GM18870 (cell line): ENCODE data around the gene CHAF1B.

Source experiments
- ATAC-seq: cut with Tn5 transposase; IDR thresholded peaks from one replicate; pipeline ENCODE4 v1.9.1; 2021; ENCODE audit warnings: moderate library complexity; ENCODE audit not compliant: unreplicated experiment

CHAF1B gene

DNA sequence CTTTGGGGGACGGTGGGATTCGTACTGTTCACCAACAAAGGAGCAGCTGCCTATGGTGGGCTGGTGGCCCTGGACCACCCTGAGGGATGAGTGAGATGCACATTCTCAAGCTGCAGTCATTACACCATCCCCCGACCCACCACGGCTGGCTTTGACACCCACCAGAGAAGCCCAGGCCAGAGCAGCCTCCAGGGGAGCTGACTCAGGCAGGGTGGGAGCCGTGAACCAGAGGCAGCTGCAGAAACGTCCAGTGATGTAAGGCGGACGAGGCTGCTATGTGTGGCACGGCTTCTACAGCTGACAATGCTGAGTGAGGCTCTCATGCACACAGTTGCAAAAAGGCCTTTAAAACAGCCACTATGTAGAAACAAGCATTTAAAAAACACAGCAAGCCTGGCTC lies 40.1 kb downstream of the CHAF1B start:
- ATAC-seq = no peak

DNA sequence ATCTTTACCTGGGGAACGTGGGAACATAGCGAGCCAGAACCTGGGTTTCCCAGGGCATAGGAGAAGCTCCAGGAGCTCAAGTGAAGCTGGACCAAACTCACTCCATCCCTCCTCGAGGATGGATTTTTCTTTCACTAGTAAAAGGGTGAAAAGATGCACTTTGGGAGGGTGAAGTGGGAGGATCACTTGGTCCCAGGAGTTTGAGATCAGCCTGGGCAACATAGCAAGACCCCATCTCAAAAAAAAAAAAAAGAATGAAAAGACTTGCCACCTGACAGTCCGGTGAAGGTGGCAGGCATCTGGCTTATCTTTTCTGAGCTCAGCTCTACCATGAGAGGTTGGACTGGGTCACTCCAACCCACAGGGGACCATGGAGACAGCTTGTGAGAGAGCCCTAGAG lies 42.3 kb downstream of the CHAF1B start:
- ATAC-seq = no peak

DNA sequence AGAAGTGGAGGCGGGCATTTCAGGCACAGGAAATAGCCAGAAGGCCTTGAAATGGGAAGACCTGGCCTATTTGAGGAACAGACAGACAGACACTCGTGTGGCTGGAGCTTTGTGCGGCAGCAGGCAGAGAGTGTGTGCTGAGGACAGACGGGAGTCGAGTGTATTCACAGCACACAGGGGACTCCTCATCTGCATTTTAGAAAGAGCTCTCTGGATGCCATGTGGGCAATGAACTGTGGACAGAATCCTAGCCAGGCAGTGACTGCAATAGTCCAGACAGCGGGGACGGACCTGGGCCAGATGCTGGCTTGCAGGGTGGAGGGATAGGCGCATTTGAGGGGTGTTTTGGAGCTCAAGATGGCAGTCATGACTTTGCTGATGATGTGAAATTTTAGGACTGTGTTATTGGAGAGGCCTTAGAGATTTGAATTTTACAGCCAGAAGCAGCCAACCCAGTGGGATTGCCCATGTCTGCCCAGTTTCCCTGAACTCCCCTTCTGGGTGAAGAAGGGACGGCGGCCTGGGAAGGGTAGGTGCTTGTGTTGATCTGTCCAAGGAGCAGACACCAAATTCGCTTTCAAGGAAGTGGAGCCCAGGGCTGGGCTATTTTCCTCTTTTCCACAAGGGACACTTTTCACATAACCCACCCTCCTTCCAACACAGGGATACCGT lies 43.7 kb downstream of the CHAF1B start:
- ATAC-seq = no peak

DNA sequence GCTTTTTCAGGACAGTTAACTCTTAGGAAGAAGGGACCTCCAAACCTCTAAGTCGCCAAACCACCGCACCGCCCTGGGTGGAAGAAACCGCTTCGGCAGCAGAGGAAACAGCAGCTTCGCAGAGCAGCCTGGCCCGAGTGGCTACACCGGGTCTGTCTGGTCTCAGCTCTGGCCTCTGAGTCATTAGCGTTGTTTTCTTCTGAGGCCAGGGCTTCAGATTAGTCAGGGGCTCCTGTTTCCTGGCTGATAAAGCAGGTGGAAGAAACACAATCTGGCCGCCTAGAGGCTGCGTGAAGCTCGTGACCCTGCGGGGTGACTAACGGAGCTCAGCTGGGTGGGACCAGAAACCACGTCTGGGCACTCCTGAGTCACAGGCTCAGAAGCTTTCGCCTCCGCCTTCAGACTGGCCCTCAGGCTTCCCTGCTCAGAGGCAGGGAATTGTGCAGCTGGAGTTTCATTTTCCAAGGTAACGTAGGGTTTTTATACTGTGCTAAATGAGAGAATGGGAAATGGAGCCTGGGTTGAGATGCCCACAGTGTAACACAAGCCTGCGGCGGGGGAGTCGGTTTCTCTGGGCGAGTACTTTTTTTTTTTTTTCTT lies 44.9 kb downstream of the CHAF1B start:
- ATAC-seq = peak; percentile 81

DNA sequence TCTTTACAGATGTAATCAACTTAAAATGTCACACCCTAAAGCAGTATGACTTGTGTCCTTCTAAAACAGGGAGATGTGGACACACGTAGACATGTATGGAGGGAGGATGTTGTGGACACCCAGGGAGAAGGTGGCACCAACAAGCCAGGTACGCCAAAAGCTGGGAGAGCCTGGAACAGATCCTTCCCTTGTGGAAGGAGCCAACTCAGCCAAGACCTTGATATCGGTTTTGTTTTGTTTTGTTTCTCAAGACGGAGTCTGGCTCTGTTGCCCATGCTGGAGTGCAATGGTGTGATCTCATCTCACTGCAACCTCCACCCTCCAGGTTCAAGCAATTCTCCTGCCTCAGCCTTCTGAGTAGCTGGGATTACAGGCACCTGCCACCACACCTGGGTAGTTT lies 45.6 kb downstream of the CHAF1B start:
- no peak for ATAC-seq

DNA sequence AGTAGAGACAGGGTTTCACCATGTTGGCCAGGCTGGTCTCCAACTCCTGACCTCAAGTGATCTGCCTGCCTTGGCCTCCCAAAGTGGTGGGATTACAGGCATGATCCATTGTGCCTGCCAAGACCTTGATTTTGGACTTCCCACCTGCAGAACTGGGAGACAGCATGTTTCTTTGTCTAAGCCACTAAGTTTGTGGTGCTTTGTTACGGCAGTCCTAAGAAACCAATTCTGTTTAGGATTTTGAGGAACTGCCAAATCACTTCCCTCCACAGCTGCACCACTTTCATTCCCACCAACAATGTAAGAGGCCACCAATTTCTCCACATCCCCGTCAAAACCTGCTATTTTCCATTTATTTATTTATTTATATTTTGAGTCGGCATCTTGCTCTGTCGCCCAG lies 46.1 kb downstream of the CHAF1B start:
- no peak for ATAC-seq

DNA sequence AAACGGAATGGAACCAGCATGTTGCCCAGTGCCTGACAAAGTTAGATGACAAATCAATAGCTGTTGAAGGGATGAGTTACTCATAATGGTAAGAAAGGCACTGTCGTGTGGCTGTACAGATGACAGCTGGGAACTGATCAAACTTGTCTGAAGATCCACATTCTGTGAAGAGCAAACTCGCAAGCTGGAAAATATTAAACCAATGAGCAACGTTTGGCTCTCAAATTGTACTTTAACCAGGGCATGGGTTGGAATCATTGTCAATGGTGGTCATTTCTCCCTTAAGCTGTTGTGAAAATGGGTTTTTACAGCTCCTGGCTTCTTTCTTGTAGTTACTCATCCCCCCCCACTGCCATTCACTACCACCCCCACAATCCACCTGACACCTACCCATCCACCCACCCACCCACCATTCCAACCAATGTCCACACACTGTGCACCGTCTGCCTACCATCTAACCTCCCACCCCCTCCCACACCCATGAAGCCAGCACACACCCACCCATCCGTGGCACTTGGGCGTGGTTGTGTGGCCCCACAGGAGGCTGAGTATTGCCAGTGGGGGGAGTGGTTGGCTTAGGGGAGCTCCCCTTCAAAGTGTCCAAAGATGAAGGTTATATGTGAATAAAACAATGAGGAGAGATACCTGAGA lies 48.0 kb downstream of the CHAF1B start:
- ATAC-seq = no peak

DNA sequence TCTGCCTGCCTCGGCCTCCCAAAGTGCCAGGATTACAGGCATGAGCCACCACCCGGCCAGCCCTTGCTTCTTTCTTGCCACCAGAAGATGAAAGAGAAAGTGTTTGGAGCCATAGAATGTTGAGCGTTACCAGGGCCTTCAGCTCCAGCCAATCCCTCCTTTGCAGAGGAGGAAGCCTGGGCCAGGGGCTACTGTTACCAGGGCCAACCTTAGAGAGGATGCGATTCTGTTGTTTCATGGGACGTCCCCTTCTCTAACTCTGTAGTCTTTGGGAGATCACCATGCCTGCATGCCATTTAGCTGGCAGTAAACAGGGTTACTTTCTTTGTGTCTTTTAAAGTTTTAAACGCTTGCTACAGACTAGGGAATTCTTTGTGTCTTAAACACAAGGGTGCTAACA lies 49.0 kb downstream of the CHAF1B start:
- ATAC-seq = no peak

DNA sequence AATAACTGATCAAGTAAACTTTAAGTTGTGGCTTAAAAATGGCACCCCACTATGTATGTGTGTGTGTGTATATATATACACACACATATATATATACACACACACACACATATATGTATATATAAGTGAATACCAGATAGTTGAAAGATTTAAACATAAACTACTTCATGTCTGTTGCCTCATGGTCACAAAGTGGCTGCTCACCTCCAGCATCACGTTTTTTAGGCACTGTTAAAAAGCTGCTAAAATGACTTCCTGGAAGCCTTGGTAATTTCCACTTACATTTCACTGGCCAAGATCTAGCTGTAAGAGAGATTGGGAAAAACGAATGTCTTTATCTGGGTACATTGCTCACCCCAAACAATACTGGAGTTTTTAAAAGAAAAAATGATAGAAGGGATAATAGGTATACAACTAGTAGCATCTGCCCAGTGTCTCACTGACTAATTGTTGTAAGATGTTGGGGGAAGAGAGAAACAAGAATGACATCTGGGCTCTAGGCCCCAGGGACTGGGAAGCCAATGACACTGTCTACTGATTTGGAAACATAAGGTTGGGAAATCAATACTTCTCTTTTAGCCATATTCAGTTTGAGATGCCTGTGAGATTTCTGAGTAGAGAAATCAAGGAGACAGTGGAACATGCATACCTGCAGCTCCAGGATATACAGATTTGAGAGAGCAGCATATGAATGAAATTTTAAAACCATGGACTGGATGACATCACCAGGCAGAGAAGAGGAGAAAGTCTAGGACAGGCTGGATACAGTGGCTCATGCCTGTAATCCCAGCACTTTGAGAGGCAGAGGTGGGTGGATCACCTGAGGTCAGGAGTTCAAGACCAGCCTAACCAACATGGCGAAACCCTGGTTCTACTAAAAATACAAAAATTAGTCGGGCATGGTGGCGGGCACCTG lies 51.9 kb downstream of the CHAF1B start:
- ATAC-seq = no peak

DNA sequence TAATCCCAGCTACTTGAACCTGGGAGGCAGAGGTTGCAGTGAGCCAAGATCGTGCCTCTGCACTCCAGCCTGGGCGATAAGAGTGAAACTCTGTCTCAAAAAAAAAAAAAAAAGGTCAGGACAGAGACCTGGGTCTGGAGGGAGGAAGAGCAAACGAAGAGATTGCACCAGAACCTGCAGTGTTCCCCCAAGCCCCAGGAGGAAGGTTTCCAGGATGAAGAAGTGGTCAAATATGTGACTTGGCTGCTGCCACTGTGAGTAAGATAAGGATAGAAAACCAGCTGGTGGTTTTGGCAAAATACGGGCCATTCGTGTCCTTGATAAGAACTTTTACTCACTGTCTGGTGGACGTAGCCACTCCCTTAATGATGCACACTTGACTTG lies 52.5 kb downstream of the CHAF1B start:
- ATAC-seq = no peak

DNA sequence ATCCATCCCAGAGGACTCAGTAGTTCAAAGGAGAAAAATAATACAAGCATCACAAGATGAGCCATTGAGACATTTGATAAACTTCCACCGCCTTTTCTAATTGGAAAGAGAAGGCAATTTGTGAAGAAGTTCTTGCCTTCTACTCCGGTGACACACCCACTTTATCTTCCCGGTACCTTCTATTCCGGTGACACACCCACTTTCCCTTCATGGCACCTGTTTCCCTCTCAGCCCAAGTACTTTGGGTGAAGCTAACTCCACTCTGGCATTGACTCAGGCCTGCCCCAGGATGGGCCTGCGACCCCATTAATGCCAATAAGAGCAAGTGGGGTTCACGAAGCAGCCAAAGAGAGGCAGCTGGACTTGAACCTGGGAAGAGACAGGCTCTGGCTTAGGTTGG lies 56.5 kb downstream of the CHAF1B start:
- ATAC-seq = no peak

DNA sequence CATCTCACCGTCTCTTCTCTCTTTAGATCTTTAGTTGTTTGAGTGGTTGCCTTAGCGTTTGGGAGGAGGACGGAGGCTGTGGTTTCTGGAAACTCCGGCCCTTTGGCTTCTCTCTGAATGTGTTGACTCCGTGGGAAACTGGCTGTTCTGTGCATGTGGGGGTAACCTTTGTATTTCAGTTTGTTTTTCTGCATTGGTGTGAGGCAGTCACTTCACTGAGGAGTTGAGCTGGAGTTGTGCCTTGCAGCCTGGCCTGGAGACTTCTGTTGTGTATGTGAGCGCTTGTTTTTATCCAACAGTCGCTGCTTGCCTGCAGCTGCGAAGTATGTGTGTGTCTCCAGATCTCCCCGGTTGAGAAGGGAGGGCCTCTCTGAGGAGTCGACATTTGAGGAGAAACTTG lies 61.1 kb downstream of the CHAF1B start:
- ATAC-seq = no peak

DNA sequence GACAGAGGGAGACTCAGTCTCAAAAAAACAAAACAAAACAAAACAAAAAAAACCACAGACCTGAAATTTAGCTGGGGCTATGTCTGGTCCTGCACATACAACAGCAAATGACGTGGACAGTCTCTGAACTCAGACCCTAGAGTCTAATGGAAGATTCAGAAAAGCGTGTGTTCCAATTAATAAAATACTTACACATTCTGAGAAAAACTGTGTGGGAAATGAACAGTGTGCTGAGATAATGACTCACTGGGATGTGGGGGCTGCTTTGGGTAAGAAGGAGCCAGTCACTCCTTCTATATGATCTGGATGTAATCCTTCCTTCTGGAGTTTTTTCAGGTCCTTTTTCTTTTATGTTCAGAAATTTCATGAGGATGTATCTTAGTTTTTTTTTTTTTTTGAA lies 65.3 kb downstream of the CHAF1B start:
- no peak for ATAC-seq

DNA sequence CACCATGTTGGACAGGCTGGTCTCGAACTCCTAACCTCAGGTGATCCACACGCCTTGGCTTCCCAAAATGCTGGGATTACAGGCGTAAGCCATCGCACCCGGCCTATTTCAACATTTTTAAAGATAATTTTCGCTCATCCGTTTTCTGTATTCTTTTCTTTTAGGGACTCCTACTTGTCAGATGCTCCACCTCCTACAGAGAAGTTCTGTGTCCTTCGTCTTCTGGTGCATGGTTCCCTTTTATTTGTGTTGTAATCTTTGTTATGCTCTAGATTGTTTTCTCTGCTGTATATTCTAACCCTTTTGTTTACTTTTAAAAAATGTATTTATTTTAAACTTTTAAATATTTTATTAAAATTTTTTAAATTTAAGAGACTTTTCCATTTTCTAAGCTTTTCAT lies 66.3 kb downstream of the CHAF1B start:
- ATAC-seq = no peak

DNA sequence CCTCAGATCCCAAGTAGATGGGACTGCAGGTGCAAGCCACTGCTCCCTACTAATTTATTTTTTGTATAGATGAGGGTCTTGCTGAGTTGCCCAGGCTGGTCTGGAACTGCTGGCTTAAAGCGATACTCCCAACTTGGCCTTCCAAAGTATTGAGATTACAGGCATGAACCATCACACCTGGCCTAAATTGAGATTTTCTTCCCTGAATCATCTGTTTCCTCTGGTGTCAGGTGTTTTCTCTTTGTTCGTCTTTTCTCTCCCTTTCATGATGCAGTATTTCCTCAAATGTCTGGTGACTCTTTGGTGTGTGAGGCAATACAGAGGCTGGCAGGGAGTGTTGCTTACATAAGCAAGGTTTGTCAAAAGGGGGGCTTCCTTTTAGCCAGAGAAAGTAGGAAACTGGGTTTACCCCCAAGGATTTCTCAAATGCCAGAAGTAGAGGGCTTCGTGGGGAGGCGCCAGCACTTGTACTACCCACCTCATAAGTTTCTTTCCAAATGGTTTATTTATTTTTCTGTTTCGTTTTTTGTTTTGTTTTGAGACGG lies 67.2 kb downstream of the CHAF1B start:
- no peak for ATAC-seq

DNA sequence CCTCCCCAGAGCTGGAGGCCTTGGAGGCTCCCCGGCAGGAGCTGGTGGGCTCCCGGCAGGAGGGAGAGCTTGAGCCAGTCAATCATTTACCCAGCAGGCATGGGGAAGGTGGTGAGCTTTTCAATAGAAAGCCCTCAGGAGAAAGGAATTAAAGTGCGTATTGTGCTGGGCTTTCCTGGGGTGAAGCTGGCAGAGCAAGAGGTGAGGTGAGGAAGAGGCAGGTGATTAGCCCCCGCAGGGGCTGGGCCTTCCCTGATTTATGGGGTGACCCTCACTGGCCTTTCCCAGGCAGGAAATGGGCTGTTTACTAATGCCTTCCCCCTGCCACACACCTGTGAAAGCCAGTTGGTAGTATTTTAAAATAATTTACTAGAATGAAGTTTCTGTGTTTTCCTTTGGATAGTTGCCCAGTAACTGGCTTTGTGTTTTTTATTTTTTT lies 68.9 kb downstream of the CHAF1B start:
- no peak for ATAC-seq

DNA sequence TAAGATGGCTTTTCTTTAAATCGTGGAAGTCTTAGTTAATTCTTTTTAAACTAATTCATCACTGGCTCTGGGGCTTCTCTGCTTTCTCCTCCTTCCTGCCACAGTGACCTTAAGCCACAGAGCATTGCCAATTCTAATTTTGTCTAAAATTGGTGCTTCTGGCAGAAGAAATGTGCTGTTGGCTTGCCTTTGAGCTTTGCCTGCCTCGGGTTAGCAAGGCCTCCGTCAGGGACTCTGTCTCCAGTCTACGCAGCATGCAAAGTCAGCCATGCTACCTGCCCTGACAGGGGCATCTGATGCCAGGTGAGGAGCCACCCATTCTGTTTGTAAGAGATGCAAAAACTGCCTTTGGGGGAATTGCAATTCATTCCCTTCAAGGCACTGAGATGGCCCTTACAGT lies 69.5 kb downstream of the CHAF1B start:
- ATAC-seq = no peak

DNA sequence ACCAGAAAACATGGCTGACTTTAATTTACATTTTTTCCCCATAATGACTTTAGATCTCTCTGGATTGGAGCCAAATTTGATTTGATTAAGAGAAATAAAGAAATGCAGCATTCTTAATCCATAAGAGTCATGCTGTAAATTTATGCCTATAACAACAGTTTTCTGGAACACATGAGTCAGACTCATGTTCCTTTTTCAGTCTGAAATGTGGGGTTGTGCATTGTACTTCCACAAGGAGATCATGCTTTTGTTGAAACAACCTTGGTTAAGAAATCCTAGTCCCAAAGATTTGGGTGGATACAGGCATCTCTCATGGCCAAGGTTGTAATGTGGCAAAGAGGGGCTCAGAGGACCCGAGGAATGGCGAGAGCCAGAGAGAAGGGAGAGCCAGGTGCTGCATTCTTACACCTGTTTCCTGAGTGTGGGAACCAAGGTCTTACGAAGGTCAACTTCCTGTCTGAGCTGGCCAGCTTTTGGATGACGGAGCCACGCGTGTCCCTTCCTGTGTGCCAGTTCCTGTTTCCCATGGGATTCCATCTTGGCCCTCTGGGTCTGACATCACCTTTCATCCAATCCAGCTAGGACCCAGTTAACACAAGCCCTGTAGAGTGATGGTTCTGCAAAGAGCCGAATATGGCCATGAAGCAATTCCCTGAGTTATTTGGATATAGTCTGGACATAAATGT lies 71.7 kb downstream of the CHAF1B start:
- ATAC-seq = no peak

DNA sequence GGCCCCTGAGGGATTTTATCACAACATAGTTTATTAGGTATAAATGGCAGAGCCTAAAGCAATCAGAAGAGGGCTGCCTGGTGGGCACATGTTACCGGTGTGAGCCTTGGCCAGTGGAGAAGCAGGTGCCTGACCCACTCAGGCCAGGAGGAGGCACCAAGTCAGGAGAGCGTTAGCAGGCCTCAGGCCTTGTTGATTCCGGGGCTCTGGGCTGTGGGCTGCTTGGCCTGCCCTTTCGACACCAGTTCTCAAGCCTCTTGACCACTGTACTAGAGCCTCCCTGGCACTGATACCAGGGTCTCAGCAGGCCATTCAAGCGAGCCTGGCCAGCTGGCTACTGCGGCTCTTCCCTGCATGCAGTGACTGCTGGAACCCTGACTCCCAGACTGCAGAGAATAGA lies 73.9 kb downstream of the CHAF1B start:
- no peak for ATAC-seq

DNA sequence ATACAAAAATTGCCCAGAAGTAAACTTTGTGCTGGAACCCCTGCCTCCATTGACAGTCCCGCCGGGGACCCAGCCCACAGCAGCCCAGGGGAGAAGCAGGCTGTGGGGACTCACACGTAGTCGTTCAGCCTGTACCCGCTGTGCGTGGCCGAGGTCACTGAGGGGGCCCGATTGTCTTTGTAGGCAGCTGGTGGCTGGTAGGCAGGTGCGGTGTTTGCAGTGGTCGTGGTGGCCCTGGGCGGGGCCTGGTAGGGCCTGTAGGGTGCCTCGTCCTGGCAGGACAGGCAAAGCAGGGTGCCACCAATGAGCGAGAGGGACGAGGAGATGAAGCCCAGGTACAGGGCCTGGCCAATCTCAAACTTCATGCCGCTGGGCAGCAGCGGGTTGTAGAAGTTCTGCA lies 75.7 kb downstream of the CHAF1B start:
- ATAC-seq = no peak
